DOHH2 (cell line): Measurements from ENCODE around the gene LRRN2.

Experiments used
- CTCF ChIP-seq: fragments of 200-600 bp; sonication (generic); IDR thresholded peaks from one replicate; pipeline ENCODE4 v1.5.1; 2014; ENCODE audit warnings: antibody characterized with exemption, mild to moderate bottlenecking, low read depth, low read length; ENCODE audit not compliant: poor library complexity, severe bottlenecking
- EZH2phosphoT487 ChIP-seq: fragments of 200-600 bp; sonication (generic); IDR thresholded peaks from 2 replicates; pipeline ENCODE4 v1.6.1; 2017; ENCODE audit warnings: borderline replicate concordance, mild to moderate bottlenecking, antibody characterized with exemption, low read length, moderate library complexity, mixed read lengths

GRCh38 chr1:204583909-204584632 is 101.5 kb downstream of the LRRN2 start:
- TF ChIP-seq CTCF: no peak
- TF ChIP-seq EZH2phosphoT487: no peak
